ENCODE data around the gene CAPG. TPM values are rescaled to one million over a fixed set of nuclear protein-coding genes. Genes with fewer than 3 reads are reported as not detected.
A peak's percentile ranks its signal among the peaks of the same experiment; 100 is the strongest.
"Not testable (repeated sequence)": the region's sequence is repeated elsewhere in the genome, so short reads cannot be mapped to it uniquely, and the experiment has no call there.

The CAPG gene
- total RNA-seq, 1 donor from 2014 or later = 53.7 TPM

DNA sequence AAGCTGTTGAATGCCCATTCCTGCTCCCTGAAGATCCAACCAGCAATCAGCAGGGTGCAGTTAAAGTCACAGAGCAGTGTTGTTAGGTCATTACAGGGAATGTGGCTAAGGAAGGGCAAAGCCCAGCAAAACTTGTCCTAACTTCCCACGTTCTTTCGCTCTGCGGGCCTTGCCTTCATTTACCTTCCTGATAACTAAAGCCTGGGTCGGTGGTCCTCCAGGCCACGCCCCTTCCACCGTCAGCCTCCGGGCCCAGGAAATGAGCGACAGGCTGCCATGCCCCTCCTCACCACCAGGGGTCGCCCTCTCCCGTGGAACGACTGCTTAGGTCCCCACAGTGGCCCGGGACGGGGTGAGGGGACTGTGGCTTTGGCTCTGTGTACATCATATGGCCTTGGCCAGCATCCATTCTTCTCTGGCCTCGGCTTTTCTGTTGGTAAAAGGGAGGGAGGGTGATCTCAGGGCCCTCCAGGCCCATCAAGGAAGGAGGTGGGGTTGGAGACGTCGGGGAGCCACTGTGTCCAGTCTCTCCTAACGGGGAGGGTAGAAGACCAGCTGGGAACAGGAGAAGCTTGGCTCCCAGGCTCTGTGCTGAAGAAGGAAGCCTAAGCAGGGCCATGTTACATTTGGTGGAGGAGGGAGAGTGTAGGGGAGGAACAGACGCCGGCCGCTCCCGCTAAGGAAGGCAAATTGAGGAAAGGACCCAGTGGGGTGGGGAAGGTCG lies 10.5 kb upstream of the CAPG start:
- peak; percentile 91 for DNase-seq (ENCODE audit: low read depth)

DNA sequence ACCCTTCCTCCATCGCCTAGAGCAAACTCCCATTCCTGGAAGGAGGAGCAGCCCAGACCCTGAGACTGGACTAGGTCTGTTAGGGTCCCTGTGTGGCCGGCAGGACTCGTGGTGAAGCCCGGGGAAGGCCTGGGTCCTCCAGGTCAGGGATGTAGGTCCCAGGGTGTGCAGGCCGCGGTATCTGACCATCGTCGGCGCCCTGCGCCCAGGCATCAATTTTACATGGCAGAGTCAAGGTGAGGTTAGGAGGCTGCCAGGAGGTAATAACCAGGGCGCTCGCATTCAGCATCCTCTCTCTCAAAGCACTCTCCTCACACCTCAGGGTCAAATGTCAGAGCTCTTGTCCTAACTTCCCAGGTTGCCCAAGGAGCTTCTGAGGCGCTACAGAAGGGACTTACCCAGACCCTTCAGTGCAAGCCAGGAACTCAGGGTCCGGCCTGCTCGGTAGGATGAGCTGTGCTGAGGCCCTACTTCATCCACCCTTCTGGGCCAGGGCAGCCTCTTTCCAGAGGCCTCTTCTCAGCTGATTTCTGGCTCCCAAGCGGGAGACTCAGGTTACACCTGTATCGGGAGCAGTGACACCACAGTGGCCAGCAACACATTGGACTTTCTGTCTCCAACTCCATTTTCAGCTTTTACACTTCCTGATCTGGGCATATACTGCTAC lies 9.0 kb upstream of the CAPG start:
- no peak for DNase-seq (ENCODE audit: low read depth)

DNA sequence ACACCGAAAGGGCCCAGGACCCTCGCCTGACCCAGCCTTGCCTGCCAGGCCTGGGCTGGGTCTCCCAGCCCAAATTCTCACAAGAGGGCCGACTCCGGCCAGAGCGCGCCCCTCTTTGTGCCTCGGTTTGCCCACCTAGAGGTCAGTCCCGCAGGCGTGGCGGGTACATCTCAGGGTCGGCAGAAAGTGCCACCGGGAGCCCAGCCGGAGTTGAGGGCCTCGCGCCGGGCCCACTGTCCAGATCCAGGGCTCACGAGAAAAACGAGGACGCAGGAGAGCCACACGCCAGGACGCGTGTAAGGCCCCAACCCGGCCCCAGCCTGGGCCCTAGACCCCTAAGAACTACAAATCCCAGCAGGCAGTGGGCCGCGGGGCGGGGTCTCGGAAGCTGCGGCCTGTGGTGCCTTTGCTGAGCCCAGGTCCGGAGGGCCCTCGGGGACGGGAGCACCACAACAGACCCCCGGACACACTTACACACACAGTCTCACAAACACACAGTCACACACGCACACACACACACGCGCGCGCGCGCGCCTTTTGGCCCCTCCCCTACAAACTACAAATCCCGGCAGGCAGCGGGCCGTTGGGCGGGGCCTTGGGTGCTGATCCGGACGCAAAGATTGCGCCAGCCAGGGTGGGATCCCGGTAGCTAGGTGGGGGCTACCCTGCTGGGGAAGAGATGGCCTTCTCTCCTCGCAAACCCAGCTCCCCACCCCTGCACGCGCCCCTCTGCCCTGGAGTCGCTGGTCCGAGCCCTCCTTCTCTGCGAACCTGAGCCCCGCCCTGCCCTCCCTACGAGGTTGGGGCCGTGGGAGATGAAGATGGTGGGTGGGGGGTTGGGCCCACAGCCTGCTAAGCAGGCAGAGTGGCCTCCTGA lies 8.2 kb upstream of the CAPG start, which contains the start of gene SH2D6:
TSS of gene SH2D6 (plus strand) at position 583 of the 877 bp plus-strand sequence. CDS start 10,752 bp downstream, outside the sequence.
- peak; percentile 85 for DNase-seq (ENCODE audit: low read depth)

DNA sequence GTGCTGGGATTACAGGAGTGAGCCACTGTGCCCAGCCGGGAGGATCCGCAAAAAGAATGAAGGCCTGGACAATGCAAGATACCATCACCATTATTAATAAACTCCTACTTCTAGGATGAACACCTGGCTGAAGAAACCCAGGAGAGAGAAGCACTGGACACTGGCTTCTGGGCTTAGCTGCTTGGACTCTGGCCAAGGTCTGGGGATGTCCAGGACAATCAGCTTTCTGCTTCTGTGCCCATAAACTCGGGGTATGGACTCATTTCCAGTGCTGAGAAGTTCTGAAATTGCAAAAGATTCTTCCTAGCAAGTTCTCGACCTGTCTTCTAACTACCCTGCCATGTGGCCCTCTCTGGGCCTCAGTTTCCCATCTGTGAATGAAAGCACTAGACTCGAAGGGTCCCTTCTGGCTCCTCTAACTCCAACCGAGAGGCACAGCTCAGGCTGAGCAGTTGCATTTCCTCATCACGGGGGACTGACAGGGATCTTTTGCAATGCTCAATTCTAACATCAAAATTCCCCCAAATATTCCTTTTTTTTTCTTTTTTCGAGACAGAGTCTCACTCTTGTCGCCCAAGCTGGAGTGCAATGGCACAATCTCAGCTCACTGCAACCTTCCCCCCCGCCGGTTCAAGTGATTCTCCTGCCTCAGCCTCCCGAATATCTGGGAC lies 5.9 kb upstream of the CAPG start:
- DNase-seq (ENCODE audit: low read depth) = no peak

DNA sequence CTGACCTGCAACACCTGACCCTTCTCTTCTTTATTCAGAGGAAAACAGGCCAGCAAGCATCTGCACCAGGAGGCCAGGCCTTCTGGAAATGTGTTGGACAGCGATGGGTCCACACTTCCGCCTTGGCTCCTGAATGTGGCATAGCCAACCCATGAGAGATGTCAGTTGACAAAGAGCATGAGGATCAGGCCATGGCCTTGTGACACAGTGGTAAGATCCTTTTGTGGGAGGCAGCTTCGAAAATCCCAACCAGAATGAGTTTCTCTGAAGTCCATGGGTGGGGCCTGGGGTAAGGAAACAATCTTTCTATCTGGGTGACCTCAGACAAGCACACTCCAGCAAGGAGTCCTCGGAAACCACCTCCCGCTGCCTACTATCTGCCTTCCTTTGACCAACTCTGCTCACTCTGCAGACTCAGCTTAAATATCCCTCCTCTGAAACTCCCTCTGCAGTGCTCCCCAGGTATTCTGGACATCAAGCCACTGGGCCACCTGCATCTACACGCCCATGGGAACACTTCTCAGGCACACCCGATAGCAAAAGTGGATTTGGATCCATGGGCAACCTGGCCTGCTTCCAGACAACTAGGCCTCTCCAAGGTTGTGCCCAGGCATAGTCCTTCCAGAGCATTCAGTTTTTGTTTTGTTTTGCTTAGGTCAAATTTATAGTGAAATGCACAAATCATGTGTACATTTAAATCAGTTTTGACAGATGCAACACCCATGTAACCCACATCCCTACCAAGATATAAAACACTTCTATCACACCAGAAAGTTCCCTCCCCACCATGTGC lies 4.8 kb upstream of the CAPG start:
- no peak for DNase-seq (ENCODE audit: low read depth)

DNA sequence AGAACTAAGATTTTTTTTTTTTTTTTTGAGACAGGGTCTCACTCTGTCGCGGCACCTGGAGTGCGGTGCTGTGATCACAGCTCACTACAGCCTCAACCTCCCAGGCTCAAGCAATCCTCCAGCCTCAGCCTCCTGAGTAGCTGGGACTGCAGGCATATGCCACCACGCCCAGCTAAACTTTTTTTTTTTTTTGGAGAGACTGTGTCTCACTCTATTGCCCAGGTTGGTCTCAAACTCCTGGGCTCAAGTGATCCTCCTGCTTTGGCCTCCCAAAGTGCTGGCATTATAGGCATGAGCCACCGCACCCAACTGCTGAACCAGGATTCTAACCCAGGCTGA lies 4.2 kb upstream of the CAPG start:
- DNase-seq (ENCODE audit: low read depth) = not testable (repeated sequence)

DNA sequence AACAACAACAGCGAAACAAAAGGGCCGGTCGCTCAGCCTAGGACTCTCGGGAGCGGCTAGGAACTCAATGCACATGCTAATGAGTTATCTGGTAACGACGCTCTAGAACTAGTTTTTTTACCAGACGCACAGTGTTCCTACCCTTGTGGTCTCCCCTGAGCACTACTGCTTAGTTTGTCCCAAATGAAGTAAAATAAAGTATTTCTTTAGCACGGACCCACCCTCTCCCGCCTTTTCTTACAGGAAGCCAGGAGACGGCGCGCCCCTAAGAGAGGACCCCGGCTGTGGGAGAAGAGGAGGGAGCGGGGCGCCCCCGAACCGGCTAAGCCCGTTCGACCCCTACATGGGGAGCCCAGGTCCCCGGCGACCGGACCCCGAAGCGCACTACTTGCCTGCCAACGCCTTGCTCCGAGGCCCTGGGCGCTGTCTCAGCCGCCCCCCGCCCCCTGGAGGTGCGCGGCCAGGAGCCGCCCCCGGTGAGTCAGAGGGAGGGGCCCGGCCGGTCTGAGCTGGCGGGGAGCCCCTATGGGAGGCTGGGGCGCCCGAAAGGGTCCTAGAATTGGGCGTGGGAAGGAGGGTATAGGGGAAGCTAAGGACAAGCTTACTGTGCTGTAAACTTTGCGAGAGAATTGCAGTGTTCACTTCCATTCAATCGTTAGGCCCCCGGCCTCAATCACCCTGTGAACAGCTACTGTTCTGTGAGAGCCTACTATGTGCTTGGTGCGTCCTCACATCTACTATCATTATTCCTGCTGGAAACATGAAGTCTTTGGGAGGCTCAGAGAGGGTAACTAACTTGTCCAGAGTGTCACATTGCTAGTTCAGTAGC lies 3.6 kb upstream of the CAPG start:
- no peak for DNase-seq (ENCODE audit: low read depth)

DNA sequence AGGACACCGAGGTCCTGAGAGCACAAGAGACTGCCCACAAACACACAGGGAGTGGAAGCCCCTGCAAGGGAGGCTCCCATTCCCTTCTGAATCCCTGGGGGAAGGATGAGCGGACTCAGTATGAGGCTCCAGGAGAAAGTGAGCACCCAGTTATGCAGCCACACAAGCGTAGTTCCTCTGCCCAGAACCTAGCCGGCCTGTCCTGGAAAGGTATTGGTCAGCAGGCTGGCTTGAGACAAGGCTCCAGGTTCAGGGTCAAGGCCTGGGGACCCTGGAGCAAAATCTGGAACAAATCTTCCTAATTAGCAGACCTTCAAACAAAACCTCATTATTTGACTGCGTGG lies 1.2 kb upstream of the CAPG start:
- DNase-seq (ENCODE audit: low read depth) = no peak

DNA sequence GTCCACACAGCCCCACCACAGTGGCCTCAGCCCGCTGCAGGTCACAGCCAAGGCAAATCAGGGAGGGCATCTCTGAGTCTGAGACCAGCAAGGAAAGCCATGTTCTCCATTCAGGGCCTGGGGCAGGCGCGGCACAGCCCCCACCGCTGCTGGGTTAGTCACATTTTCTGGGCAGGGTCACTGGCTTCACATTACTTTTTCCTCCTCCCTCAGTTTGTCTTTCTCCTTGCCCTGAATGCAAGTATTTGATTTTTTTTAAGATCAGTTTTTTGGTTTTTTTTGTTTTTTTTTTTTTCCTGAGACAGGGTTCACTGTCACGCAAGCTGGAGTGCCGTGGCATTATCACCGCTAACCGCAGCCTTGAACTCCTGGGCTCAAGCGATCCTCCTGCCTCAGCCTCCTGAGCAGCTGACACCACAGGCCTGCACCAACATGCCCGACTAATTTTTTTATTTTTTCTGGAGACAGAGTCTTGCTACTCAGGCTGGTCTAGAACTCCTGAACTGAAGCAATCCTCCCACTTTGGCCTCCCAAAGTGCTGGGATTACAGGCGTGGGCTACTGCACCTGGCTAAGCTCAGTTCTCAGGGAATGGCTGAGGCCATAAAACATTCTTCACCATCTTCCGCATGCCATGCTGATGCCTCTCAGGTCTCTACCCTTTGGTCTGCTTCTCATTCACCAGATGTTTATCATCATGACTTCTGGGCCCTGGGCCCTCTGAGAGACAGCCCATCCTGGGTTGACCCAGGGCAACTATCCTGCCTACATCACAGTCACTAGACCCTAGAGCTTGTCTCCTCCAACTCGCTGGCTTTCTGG lies 628 bp upstream of the CAPG start:
- DNase-seq (ENCODE audit: low read depth) = no peak

DNA sequence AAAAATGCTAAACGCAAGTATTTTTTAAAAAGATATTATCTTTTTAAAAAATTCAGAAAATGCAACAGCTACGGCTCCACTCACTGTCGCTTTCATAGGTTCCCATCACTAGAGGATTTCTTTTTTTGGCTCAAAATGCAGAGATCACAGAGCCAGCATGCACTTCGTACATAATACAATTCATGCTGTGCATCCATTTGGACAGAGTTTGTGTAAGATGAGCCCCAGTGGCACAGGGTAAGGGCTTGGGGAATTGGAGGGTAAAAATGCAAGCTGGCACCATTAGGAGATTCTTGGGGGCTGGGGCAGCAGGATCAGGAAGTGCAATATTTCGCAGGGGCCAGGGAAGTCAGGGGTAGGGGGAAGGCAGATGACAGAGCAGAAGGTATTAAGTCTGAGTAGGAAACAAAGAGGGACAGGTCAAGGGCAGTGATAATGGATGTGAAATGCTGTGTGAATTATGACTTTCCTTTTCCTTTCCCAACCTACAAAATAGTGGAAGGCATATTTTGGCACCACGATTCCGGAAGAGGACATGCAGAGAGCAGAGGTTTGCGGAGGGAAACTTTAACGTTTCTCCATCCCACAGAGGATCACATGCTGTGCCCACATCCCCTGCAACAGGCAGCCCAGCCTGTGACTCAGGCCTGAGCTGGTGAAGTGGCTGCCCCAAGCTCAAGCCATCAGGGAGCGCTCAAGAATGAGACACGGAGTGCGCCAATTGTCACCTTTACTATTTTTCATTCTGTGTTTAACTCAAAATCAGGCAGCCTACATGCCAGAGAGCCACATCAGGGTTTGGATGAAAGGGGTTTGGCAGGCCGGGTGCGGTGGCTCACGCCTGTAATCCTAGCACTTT lies 4.7 kb downstream of the CAPG start:
- peak; percentile 92 for DNase-seq (ENCODE audit: low read depth)

DNA sequence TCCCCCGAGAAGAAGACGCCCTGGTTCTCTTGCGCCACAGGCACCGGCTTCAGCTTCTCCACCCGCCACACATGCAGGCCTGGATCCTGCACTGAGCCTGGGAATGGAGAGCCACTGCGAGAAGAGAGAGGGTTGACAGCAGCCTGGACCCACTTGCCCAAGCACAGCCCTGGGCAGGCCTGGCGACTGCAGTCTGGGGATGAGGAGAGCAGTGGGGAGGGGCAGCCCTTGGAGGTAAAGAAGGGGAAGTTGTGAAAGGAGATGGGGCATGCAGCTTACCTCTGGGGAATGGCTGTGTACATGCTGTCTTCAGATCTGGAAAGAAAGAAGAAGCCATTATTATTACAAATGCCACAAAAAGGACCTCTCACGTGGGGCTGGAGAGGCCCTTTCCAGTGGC lies 8.3 kb downstream of the CAPG start:
- no peak for DNase-seq (ENCODE audit: low read depth)

DNA sequence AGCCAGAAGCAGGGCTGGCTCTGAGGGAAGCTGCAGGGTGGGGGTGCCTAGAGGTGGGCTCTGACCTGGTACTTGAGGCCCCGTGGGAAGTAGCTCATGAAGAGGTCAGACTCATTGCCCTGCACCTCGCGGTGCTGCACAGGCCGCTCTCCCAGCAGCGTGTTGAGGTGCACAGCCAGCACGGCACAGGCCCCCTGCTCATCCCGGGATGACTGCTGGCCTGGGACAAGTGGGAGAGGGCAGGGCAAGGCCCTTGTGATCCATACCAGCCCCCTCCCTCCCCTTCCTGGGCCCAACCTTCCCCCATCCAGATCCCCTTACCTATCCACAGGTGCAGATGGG lies 8.7 kb downstream of the CAPG start:
- DNase-seq (ENCODE audit: low read depth) = no peak

DNA sequence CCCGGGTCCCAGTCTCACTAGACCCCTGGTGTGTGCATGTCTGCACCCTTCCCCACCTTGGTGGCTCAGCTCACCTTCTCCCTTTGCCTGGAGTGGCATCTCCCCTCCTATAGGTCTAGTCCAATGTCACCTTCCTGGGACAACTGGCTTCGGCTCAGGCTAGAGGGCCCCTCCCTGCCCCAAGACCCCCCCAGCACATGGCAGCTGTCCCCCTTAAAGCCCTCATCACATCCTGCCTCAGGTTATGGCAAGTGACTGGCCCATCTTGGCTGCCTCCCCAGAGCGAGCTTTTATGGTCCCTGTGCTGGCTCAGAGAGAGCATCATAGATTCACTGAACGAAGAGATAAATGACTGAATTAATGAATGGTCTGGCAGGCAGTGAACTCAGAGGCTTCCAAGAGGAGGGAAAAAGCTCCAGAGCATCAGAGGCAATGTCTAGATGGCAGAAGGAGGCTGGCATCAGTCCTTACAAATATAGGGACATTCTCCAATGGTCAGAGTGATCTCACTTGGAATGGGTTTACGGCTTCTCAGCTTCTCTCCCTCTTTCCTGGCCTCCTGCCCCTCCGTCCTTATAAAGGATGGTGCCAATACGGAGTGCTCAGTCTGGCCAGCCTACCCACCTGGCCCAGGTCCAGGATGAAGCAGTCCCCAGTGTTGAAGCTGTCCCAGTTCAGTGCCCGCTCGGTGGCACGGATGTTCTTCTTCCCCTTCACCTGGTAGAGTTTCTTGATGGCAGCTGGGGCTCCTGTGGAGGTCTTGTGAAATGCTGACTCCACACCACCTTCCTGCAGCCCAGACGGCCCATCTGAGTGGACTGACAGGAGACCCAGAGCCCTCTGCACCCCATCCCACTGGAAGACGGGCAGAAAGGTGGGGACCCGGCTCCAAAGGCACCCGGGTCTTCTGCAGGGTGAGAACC lies 9.4 kb downstream of the CAPG start:
- no peak for DNase-seq (ENCODE audit: low read depth)

DNA sequence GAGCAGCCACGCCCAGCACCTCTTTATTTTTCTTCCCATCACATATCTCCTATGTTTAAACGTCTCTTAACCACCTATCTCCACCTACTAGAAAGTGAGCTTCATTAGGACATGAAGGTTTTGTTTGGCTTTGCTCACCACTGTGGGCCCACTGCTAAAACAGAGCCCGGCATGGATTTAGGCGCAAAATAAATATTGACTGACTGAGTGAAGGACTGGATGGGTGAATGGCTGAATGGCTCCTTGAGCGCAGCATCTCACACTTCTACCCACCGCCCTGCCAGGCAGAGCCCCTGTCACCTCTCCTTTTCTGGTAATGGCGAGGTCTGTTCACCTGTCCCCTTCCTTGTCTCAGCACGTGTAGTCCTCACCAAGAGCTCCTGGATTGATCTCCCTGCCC lies 10.1 kb downstream of the CAPG start:
- no peak for DNase-seq (ENCODE audit: low read depth)

DNA sequence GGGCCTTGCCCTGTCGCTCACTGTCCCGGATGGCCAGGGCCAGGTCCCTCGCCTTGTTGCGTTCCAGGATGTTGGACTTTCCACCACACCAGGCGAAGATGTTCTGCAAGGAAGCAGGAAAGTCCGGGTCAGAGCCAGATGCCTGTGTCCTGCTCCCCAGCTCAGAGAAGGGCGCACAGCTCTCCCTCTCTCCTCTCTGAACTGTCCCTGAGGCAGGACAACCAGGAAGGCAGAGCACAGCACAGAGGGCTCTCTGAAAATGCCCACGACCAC lies 11.0 kb downstream of the CAPG start:
- DNase-seq (ENCODE audit: low read depth) = no peak

DNA sequence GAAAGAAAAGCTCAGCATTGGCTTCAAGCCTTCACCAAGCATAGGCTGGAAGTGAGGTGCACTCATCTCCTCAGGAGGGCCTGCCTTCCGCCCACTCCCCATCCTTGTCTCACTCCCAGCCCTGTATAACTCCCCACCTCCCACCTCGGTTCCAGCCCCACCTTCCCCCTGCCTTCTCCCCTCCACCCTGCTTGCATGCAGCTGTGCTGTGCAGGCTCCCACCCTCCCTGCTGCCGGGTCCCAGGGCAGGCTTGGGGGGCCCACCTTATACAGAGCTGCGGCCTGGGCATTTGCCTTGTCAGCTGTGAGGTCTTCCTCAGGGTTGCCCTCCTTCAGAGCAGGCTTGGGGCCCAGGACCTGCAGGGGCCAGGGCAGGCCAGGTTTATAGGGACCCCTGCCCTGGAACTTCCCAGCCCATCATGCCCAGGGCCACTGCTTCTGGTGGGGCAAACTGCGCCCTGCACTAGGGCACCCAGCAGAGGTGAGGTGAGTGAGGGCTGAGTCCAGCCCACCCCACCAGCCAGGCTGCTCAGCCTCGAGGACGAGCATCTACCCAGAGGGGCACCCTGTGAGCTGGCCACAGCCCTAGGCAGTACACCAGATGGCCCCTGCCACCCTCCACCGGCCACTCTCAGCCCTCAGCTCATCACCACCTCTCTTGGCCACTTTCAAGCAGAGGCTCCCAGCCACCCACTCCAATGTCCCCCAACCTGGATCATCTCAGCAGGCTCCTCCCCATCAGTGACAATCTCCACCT lies 11.6 kb downstream of the CAPG start:
- no peak for DNase-seq (ENCODE audit: low read depth)

DNA sequence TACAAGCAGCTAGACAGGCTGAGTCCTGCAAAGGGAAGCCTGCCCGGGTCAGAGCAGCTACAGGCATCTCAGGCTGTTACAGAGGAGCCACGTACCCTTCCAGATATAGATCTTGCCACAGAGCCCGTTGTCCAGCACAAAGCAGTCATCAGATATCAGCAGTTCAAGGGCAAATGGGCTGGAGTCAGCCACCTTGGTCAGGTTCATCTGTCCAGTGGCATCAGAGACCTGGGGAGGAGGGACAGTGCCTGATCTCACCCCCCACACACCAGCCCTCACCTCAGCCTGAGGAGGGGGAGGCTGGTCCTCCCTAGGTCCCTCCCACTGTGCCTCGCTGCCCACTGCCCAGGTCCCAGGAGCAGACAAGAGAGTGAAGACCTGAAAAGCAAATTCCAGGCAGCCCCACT lies 12.2 kb downstream of the CAPG start:
- no peak for DNase-seq (ENCODE audit: low read depth)

Measured in myocyte (in vitro differentiated cells).